Left colon (tissue), 2 donors: Measurements from ENCODE around the gene TMEM63B. TPM values are rescaled to one million over a fixed set of nuclear protein-coding genes. Genes with fewer than 3 reads are reported as not detected.
A peak's percentile ranks its signal among the peaks of the same experiment; 100 is the strongest.

ENCODE experiments used
- ATAC-seq: fragments of 200-7000 bp; cut with Tn5 transposase; one replicate; pipeline ENCODE4 v1.9.1; 2020; ENCODE audit warnings: mild to moderate bottlenecking, moderate library complexity
- DNase-seq, 2 donors: peaks; one replicate each; pipeline ENCODE4 v3.0.0-alpha.2; 2020
- intact Hi-C, 2 donors: fragments of 100-400 bp; cut with DNase I in 1 of 2; cut with micrococcal nuclease in 1 of 2; formaldehyde crosslinking; loops; one replicate each; pipeline versions ENCODE4 v1.11.2 to v1.14.0; 2022; cut with DNase I, micrococcal nuclease
- total RNA-seq, 2 donors: library from RNA; stranded (reverse); fragmentation: NEBNext Ultra II Directional; extraction: Animal tissue kit (Norgen Biotek cat#: 25700); gene quantifications; one replicate each; pipeline ENCODE4 v1.2.1, GENCODE V29; 2021
- donor health status: DM: no; HTN: no; CAD: no.
- donor health status: DM: yes; HTN: yes; CAD: no.

The TMEM63B gene
- total RNA-seq, 2 donors from 2014 or later = 99.7 to 102 TPM

- intact Hi-C loops = no loop called here
- ATAC-seq (no peak), DNase-seq (no peak)
Measured at GRCh38 chr6:44110005-44110676, 17.2 kb upstream of the TMEM63B start.

DNA sequence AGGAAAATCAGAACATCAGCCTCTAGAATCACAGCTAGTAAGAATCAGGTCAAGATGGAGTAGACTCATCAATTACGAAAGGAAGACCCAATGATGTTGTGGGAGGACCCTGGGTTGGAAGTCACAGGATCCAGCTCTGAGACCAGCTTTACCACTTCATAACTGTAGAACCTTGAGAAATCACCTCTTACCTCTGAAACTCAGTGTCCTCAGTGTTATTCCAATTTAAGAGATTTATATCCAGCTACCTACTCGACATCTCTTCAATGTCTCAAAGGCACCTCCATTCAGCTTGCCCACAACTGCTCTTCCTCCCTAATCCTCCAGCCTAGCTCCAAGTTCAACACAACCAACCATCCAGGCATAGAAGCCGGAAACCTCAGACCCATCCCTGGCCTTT lies 16.4 kb upstream of the TMEM63B start:
- no peak for ATAC-seq
- intact Hi-C loops = no loop called here
- DNase-seq = no peak

- ATAC-seq (peak; percentile 81), DNase-seq (peak in 1 of 2 donors; percentile 31)
- intact Hi-C loops = no loop called here
Measured at GRCh38 chr6:44111434-44112417, 15.6 kb upstream of the TMEM63B start.

- DNase-seq = no peak
- intact Hi-C loops = no loop called here
- ATAC-seq = no peak
Measured at GRCh38 chr6:44113414-44113813, 13.9 kb upstream of the TMEM63B start.

DNA sequence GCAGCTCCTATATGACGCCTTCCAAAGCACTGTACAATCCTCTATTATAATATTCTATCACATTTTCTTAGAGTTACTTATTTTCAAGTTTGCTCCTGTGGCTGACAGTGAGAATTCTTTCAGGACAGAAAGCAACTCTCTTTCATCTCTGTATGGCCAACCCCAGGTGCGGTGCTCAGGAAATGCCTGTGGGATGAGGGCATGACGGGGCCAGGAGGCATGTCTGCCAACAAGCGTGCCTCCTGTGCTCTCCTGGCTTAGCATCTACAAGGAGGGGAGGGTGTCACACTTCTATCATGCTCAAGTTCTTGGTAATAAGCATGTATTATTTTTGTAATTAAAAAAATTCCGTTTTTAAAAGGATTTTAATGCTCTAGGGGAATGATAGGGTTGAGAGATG lies 11.5 kb upstream of the TMEM63B start:
- no peak for ATAC-seq
- DNase-seq = no peak
- intact Hi-C loops = no loop called here

- DNase-seq = no peak
- peak; percentile 75 for ATAC-seq
- intact Hi-C loops = no loop called here
Measured at GRCh38 chr6:44116641-44117382, 10.5 kb upstream of the TMEM63B start.

- peak; percentile 61 for ATAC-seq
- intact Hi-C loops = no loop called here
Measured at GRCh38 chr6:44117397-44118128, 9.8 kb upstream of the TMEM63B start.

GRCh38 chr6:44119704-44120262 lies 7.6 kb upstream of the TMEM63B start:
- ATAC-seq (peak; percentile 10), DNase-seq (no peak)
- intact Hi-C loops = no loop called here

More at GRCh38 chr6:44117397-44118128, 9.8 kb upstream of the TMEM63B start:
- DNase-seq = no peak

GRCh38 chr6:44120692-44121443 lies 6.5 kb upstream of the TMEM63B start:
- intact Hi-C loops = no loop called here
- no peak for DNase-seq

GRCh38 chr6:44122801-44123200 lies 4.6 kb upstream of the TMEM63B start:
- ATAC-seq (no peak), DNase-seq (no peak)
- intact Hi-C loops = no loop called here

More at GRCh38 chr6:44120692-44121443, 6.5 kb upstream of the TMEM63B start:
- no peak for ATAC-seq

GRCh38 chr6:44123544-44123943 lies 3.8 kb upstream of the TMEM63B start:
- no peak for DNase-seq
- no peak for ATAC-seq
- intact Hi-C loops = no loop called here

DNA sequence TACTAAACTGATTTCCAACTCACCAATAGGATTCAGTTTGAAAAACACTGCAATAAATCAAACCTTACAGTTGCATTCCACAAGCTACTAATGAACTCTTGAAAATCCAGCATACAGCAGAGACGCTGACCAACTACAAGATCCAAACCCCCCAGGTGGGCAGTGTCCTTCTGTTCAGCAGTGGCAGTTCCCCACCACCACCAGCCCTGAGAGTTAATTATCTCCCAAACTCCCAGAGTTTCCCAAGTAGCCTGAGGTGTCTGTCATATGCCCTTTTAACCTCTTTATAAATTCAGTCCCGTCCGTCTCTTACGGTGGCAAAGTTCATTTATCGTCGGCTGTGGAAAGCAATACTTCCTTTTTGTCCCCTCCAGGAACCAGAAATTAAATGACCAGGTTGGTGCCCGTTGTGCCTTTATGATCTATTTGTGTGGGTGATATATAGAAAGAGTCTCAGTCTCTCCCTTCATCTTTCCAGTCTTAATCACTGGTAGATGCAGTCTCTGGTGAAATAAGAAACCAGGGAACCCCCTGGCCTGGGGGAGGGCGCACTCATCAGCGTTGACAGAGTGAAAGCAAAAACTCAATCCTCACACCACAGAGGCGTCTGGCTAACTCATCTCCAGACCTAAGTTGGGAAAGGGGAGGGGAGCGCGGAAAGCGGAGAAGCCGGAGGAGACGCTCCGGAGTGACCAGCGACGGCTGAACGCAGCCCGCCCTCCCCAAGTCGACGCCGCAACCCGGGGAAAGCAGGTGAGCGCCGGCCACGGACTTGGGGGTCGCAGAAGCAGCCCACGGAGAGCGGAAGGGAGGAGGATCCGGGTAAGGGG lies 819 bp upstream of the TMEM63B start:
- ATAC-seq = peak; percentile 38
- peak; percentile 54 to 63 for DNase-seq
- intact Hi-C loops = no loop called here

GRCh38 chr6:44128020-44128917 lies 915 bp downstream of the TMEM63B start:
- DNase-seq = peak; percentile 40 to 70
- peak; percentile 37 for ATAC-seq
- intact Hi-C loops = no loop called here

- ATAC-seq = no peak
- intact Hi-C loops = no loop called here
- no peak for DNase-seq
Measured at GRCh38 chr6:44129841-44130322, 2.5 kb downstream of the TMEM63B start.

DNA sequence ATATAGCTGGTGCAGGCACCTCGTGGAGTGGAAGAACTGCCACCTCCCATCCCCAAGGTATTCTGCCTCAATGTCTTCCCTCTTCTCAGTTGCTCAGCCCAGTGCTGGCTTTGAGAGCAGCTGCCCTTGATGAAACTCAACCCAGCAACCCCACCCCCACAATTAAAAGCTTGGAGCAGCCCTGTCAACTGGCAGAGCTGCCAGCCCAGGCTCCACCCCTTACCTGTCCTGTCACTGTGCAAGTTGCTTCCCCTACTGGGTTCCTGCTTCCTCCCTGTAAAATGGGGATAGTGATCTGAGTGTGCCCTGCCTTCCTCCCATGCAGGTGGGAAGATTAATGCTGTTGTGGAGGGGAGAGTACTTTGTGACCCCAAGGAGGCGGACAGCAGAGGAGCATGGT lies 4.5 kb downstream of the TMEM63B start:
- peak; percentile 75 to 90 for DNase-seq

DNA sequence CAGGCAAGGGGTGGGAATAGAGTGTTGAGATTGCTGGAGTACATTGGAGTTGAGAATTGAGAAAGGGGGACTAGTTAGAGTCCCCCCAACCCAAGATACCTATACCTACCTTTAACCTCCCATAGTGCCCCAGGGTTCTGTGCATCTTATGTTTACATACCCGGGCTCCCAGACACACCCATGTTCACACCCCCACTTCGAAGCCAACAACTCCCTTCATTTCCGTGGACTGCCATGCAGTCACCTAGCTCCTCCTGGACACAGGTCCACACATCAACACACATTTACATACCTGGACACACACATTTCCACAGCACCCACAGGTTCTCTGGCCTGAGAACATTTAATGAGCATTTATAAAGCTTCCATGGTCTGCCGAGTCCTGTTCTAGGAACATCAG lies 5.1 kb downstream of the TMEM63B start:
- DNase-seq = peak; percentile 68 to 87
- intact Hi-C loops = no loop called here
- ATAC-seq = peak; percentile 76

More for the DNA sequence above, 4.5 kb downstream of the TMEM63B start:
- intact Hi-C loops = no loop called here
- ATAC-seq = peak; percentile 60
